Ramos (cell line): ENCODE measurements around the gene PRR35.

Experiments used
- in situ Hi-C: fragments of 300-500 bp; cut with MboI; formaldehyde crosslinking; loops from one replicate; pipeline ENCODE4 v1.14.3; 2022; ENCODE audit warnings: low sequenced_read_pairs; ENCODE audit not compliant: unreplicated experiment

Gene PRR35

GRCh38 chr16:577796-578195 is 17.6 kb downstream of the PRR35 start:
- in situ Hi-C loops: no loop called here

DNA sequence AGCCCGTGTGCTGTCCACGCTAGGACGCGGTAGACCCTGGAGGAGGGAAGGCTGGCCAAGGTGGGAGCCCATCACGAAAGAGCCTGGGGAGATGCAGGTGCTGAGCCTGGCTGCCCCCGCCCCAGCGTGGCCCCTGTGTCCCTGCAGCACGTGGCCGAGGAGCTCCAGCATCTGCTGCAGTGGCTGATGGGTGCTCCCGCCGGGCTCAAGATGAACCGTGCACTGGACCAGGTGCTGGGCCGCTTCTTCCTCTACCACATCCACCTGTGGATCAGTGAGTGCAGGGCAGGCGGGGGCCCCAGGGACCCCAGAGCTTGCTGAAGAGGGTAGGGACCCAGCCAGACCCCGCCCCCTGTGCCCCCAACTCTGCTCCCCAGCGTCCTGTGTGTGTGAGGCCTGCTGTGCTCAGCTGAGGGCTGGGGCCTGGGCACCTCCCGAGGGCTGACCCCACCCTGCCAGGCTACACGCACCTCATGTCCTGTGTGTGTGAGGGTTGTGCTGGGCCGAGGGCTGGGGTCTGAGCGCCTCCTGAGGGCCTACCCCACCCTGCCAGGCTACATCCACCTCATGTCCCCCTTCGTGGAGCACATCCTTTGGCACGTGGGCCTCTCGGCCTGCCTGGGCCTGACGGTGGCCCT is 18.2 kb downstream of the PRR35 start:
- in situ Hi-C loops: no loop called here

DNA sequence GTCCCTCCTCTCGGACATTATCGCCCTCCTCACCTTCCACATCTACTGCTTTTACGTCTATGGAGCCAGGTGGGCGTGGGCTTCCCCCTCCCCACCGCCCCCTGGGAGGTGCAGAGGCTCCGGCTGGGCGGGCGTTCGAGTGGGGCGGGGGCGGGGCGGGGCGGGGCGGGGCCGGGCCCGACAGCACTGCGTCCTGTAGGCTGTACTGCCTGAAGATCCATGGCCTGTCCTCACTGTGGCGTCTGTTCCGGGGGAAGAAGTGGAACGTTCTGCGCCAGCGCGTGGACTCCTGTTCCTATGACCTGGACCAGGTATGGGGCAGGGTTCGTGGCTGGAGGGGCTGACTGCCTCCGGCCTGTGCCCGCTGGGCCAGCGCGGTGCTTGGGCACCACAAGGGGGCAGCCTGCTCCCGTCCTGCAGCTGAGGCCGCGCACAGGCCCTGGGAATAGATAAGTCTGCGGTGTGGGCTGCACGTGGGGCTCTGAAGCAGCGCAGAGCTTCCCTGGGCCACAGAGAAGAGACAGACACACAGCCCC is 18.7 kb downstream of the PRR35 start:
- in situ Hi-C loops: no loop called here

DNA sequence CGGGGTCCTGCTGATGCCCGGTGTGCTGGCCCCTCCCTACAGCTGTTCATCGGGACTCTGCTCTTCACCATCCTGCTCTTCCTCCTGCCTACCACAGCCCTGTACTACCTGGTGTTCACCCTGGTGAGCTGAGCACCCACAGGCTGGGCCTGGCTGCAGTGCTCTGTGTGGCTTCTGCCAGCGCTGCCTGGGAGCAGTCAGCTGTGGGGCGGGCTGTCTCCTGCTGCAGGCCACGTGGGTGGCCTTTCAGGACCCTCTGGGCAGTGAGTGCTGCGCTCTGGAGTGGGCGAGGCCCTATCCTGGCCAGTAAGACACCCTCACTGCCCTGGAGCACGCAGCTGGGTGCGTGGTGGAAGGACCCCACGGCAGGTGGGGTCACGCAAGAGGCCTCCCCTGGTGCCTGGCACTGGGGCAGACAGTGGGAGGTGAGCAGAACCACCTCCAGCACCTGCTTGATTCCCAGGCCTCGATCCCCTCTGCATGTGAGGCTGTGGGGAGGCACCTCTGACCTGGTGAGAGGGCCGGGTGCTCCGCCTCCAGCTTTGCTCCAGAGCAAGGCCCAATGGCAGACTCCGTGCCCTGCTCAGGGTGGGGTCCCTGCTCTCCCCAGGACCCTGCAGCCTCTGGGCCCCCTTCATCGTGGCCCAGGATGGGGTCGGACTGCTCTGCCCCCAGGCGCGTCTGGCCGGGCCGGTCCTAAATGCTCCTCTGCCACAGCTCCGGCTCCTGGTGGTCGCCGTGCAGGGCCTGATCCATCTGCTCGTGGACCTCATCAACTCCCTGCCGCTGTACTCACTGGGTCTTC is 20.1 kb downstream of the PRR35 start:
- in situ Hi-C loops: no loop called here

GRCh38 chr16:580946-581498 is 20.8 kb downstream of the PRR35 start:
- in situ Hi-C loops: no loop called here

GRCh38 chr16:582218-582613 is 22.0 kb downstream of the PRR35 start:
- in situ Hi-C loops: no loop called here

- in situ Hi-C loops: no loop called here
Measured at GRCh38 chr16:582614-583331, 22.6 kb downstream of the PRR35 start.

DNA sequence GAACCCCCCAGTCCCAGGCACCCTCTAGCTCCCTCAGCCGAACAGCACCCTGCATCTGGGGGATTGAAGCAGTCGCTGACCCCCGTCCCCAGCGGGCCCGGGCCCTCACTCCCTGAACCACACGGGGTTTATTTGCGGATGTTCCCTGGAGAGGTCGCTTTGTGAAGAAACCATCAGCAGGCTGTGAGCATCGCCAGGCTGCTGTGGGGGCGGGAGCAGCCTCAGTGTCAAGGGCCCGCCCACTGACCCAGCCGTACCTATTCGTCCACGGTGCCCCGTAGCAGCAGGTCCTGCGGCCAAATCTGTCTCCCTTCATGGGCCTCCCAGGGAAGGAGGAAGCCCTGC is 23.2 kb downstream of the PRR35 start:
- in situ Hi-C loops: no loop called here

DNA sequence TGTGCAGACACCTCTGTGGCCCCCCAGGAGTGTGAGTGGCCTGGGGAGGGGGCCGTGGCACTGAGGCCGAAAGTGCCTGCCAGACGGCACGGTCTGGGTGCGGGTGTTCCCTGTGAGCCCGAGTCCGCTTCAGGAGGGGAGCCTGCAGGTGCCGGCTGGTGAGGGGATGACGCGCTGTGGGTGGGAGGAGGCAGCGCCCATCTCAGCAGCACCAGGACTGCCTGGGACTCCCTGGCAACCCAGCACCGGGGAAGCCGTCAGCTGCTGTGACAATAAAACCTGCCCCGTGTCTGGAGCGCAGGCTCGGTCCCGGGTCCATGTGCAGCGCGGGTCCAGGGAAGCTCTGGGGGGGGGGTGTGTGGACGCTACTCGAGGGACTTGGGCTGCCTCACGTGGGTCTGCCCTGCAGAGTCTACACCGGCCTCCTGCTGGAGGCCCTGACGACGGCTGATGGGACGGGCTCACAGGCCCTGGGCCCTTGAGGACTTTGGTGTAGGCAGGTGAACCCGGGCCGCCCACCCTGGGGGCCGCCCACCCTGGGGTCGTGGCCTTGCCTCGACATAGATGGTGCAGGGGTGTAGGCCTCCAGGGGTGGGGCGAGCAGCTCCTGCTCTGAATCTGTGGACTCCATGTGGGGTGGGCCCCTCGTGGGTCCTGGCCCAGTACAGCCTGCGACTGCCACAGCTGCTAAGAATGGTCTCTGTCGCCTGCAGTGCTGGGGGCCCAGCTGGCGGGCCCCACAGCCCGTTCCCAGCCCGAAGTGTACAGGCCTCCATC is 23.8 kb downstream of the PRR35 start:
- in situ Hi-C loops: no loop called here

GRCh38 chr16:585351-585750 is 25.2 kb downstream of the PRR35 start:
- in situ Hi-C loops: no loop called here

DNA sequence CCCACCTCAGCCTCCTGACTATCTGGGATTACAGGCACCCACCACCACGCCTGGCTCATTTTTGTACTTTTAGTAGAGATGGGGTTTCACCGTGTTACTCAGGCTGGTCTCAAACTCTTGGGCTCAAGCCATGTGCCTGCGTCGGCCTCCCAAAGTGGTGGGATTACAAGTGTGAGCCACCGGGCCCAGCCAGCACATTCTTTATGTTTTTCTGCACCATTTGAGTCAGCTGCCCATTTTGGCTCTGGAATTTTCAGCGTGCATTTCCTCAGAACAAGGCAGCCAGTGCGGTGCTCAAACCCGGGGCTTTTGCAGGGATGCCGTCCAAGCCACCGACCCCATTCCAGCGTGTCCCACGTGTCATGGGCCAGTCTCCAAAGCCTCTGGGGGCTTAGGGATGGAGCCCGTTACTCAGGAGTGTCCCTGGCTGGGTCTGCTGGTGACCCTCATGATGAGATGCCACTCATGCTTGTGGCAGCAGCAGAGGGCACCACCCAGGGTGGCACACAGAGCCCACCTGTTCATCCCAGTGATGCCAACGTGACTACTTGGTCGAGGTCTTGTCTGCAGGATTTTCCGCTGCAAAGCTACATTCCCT is 26.0 kb downstream of the PRR35 start:
- in situ Hi-C loops: no loop called here

GRCh38 chr16:586645-587590 is 26.7 kb downstream of the PRR35 start:
- in situ Hi-C loops: no loop called here

DNA sequence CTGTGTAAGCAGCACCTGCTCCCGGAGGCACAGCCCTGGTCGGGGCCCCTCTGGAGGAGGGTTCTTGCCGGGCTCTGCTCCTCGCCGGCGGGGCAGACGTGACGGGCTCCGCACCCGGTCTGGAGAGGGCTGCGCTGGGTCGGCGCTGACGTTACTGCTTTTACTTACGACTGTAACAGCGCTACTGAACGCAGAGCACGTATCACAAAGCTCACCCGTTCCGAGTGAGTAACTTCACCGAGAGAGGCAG is 28.4 kb downstream of the PRR35 start:
- in situ Hi-C loops: no loop called here

GRCh38 chr16:588889-589657 is 28.9 kb downstream of the PRR35 start:
- in situ Hi-C loops: no loop called here

DNA sequence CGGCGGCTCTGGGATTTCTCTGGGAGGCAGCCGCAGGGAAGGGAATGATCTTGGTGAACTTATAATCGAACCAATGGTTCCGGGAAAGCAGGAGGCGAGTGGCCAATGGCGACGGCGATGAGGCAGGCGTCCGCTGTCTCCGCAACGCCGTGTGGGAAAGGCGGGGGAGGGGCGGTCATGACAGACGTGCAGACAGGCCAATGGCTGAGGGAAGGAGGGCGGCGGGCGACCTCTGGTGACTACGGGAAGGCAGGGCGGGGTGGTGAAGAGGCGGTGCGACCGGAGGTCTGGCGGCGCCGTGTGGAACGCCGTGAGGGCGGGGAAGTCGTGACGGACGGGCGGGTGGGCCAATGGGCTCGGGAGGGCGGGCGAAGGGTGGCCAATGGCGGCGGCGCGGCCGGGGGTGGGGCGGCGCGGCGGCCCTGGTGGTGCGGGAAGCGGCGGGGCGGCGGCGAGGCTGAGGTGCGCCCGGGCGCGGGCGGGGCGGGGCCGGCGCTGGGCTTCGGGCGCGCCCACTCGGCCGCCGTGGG is 29.5 kb downstream of the PRR35 start, which contains the start of gene RAB40C:
Gene RAB40C (plus strand): TSS at position 409 of the 530 bp plus-strand sequence. CDS start 226 bp downstream, outside the sequence.
- in situ Hi-C loops: no loop called here

GRCh38 chr16:590188-590814 is 30.1 kb downstream of the PRR35 start:
- in situ Hi-C loops: no loop called here

GRCh38 chr16:590815-591200 is 30.6 kb downstream of the PRR35 start:
- in situ Hi-C loops: no loop called here
